NT2/D1 (cell line): ENCODE data around the gene TERB1.

Experiments
- DNase-seq: peaks from one replicate; pipeline ENCODE4 v3.0.0-alpha.2; 2011; ENCODE audit warnings: low read depth, low spot score
- H3K27me3 ChIP-seq: 2 replicates; pipeline ENCODE4 v1.6.0; 2011; ENCODE audit warnings: mild to moderate bottlenecking; ENCODE audit not compliant: insufficient read length, insufficient read depth
- H3K36me3 ChIP-seq: 2 replicates; pipeline ENCODE4 v1.6.1; 2011; ENCODE audit warnings: mild to moderate bottlenecking, low read length, mixed read lengths; ENCODE audit not compliant: insufficient read depth, insufficient read length
- H3K4me1 ChIP-seq: 2 replicates; pipeline ENCODE4 v1.5.1; 2011; ENCODE audit not compliant: insufficient read depth, insufficient read length
- H3K4me3 ChIP-seq: 2 replicates; pipeline ENCODE4 v1.5.1; 2011; ENCODE audit warnings: low read depth; ENCODE audit not compliant: insufficient read length
- H3K9ac ChIP-seq: 2 replicates; pipeline ENCODE4 v1.6.0; 2011; ENCODE audit warnings: low read depth; ENCODE audit not compliant: insufficient read length
- H3K9me3 ChIP-seq: 2 replicates; pipeline ENCODE4 v1.5.1; 2011; ENCODE audit warnings: mild to moderate bottlenecking, low read length; ENCODE audit not compliant: insufficient read depth
- SUZ12 ChIP-seq: IDR thresholded peaks from 2 replicates; pipeline ENCODE4 v1.6.1; 2011; ENCODE audit not compliant: insufficient read length, insufficient read depth; ENCODE audit errors: extremely low read depth
- YY1 ChIP-seq: IDR thresholded peaks from 2 replicates; pipeline ENCODE4 v1.6.1; 2011; ENCODE audit not compliant: insufficient read length, insufficient read depth
- ZNF274 ChIP-seq: IDR thresholded peaks from 2 replicates; pipeline ENCODE4 v1.6.1; 2011; ENCODE audit warnings: mild to moderate bottlenecking, low read depth, low read length

The TERB1 gene

GRCh38 chr16:66846266-66846665, 44.9 kb upstream of the TERB1 start:
- DNase-seq = no peak
- H3K27me3 ChIP-seq = peaks cover 68% of the 10 kb centered on the region
- H3K4me3 ChIP-seq = no peak overlapping the region
- no peaks in the 10 kb centered on the region for H3K9me3 ChIP-seq
- H3K4me1 ChIP-seq = peaks cover 7% of the 10 kb centered on the region
- TF ChIP-seq ZNF274 (no peak), SUZ12 (no peak), YY1 (no peak)
- H3K9ac ChIP-seq = no peak overlapping the region
- H3K36me3 ChIP-seq = no peaks in the 10 kb centered on the region

DNA sequence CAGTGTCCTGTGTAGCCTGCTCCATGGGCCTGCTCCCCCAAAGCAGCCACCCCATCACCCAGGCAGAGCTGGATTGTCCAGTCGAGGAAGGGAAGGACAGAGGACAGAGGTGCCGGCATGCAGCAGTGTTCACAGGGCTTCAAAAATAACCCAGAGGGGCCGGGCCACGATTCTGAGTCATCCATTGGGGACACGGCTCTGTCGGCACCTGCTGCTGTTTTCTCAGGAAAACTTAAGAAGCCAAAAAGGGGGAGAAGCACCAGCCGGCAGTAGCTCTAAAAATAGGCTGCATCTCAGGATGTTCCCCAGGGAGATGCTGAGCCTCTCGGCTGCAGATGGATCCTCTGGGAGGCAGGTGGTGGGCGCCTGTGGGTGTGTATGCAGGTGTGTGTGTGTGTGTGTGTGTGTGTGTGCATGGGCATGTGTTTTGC, 44.4 kb upstream of the TERB1 start:
- no peaks in the 10 kb centered on the region for H3K9me3 ChIP-seq
- no peak for DNase-seq
- H3K4me1 ChIP-seq = peaks cover 7% of the 10 kb centered on the region
- H3K36me3 ChIP-seq = no peaks in the 10 kb centered on the region
- TF ChIP-seq ZNF274 (no peak), SUZ12 (no peak), YY1 (no peak)
- no peak overlapping the region for H3K9ac ChIP-seq
- no peak overlapping the region for H3K4me3 ChIP-seq
- peaks cover 73% of the 10 kb centered on the region for H3K27me3 ChIP-seq

- no peaks in the 10 kb centered on the region for H3K36me3 ChIP-seq
- peak overlapping the region; percentile 68 for H3K9ac ChIP-seq
- no peak for TF ChIP-seq YY1
- TF ChIP-seq SUZ12 = no peak
- no peak for TF ChIP-seq ZNF274
- DNase-seq = no peak
- peaks cover 76% of the 10 kb centered on the region for H3K27me3 ChIP-seq
- H3K4me1 ChIP-seq = peaks cover 7% of the 10 kb centered on the region
- peak overlapping the region; percentile 63 for H3K4me3 ChIP-seq
- no peaks in the 10 kb centered on the region for H3K9me3 ChIP-seq
These were observed 43.7 kb upstream of the TERB1 start for GRCh38 chr16:66845080-66845410.

DNA sequence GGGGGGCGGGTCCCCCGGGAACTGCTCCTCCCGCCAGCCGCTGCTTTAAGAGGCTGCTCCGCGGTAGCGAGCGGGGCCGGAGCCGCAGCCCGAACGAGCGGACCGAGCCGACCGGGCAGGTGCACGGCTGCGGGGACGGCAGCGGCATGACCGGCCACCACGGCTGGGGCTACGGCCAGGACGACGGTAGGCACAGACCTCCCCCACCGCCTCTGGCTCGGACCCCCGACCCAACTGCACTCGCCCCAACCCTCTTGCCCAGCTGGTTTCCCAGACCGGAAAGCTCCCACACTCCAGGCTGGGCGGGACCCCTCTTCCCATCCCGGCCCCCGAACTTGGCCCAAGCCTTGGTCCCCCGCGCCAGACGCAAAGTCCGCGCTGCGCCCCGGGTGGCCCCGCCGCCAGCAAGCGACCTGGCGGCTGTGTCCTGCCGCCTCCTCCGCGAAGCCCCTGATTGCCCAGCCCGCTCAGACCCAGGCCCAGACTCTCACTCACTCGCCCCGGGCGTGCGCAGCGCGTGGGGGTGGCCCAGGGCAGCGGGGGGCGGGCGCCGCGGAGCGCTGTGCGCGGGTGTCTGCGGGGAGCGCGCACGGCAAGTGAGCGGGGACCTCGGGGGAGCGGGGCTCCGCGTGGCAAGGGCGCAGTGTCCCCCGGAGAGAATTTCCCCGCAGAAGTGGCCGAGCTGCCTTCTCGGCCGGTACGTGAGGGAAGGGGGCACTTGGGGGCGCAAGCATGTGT, 43.1 kb upstream of the TERB1 start, which contains the start of gene CA7:
TSS of gene CA7 (plus strand) at position 73 of the 738 bp plus-strand sequence. CDS start at position 147, 74 bp downstream.
- Histone ChIP-seq H3K9me3 (no peaks in the 10 kb centered on the region), H3K4me1 (peaks cover 7% of the 10 kb centered on the region), H3K36me3 (no peaks in the 10 kb centered on the region), H3K9ac (peak within 1 kb of the TSS; percentile 68), H3K27me3 (peaks cover 76% of the 10 kb centered on the region), H3K4me3 (peak within 1 kb of the TSS; percentile 63)
- TF ChIP-seq YY1 (no peak), SUZ12 (peak; percentile 14), ZNF274 (no peak)
- no peak for DNase-seq

DNA sequence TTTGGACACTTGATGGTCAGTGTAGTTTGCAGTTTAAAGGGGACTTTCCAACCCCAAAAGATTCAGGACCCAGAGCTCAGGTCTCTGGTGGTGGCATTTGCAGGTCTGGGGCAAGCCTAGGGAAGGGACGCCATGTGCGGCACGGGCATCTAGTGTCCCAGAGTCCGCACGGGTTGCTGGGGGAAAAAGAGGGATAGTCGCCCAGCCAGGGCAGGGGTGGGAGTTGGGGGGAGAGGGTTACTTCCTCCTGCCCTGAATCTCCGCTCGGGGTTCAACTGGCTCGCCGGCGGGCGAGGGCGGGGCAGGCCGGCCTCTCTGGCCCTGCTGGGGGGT, 42.6 kb upstream of the TERB1 start:
- Histone ChIP-seq H3K27me3 (peaks cover 73% of the 10 kb centered on the region), H3K36me3 (no peaks in the 10 kb centered on the region), H3K9ac (no peak overlapping the region), H3K9me3 (no peaks in the 10 kb centered on the region), H3K4me3 (peak overlapping the region; percentile 63), H3K4me1 (peaks cover 7% of the 10 kb centered on the region)
- DNase-seq = no peak
- no peak for TF ChIP-seq SUZ12
- no peak for TF ChIP-seq ZNF274
- TF ChIP-seq YY1 = no peak

GRCh38 chr16:66843191-66843590, 41.8 kb upstream of the TERB1 start:
- Histone ChIP-seq H3K4me1 (peaks cover 5% of the 10 kb centered on the region), H3K27me3 (peaks cover 73% of the 10 kb centered on the region), H3K9me3 (no peaks in the 10 kb centered on the region), H3K9ac (no peak overlapping the region), H3K4me3 (no peak overlapping the region), H3K36me3 (no peaks in the 10 kb centered on the region)
- TF ChIP-seq SUZ12 (no peak), ZNF274 (no peak), YY1 (no peak)
- DNase-seq = no peak

DNA sequence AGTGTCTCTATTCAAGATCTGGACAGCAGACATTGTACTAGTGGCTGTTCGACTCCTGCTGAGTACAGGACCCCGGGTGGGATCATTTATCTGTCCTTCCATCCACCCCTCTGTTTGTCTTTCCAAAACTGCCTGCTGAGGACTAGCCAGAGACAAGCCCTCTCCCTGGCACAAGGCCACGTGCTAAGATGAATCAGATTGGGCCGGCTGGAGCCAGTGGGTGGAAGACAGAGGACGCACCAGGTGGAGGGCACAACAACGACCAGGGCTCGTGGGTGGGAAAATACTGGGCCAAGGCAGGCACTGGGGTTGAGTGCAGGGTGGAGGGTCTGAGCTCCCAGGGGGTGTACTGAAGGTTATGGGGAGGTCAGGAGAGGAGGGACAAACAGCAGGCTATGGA, 41.4 kb upstream of the TERB1 start:
- H3K36me3 ChIP-seq = no peaks in the 10 kb centered on the region
- peaks cover 71% of the 10 kb centered on the region for H3K27me3 ChIP-seq
- H3K9ac ChIP-seq = no peak overlapping the region
- no peak overlapping the region for H3K4me3 ChIP-seq
- H3K9me3 ChIP-seq = no peaks in the 10 kb centered on the region
- no peak for TF ChIP-seq SUZ12
- TF ChIP-seq YY1 = no peak
- no peak for TF ChIP-seq ZNF274
- DNase-seq = no peak
- H3K4me1 ChIP-seq = peaks cover 5% of the 10 kb centered on the region
